Measurements from ENCODE around the gene TOMM34.
A peak's percentile ranks its signal among the peaks of the same experiment; 100 is the strongest.

Gene TOMM34

GRCh38 chr20:44928595-44928994 is 31.6 kb downstream of the TOMM34 start:
- Histone ChIP-seq H3K4me3 (ENCODE audit: low read depth, low read length) (no peak overlapping the region), H3K27me3 (ENCODE audit: control insufficient read depth, insufficient read depth, low read length) (no peaks in the 10 kb centered on the region), H3K9ac (ENCODE audit: low read depth, low read length) (no peak overlapping the region), H3K9me3 (ENCODE audit: control insufficient read depth, insufficient read depth, low read length) (no peaks in the 10 kb centered on the region), H3K4me1 (ENCODE audit: control insufficient read depth, insufficient read depth, low read length) (no peaks in the 10 kb centered on the region), H3K27ac (ENCODE audit: low read depth, low read length) (no peak overlapping the region), H3K36me3 (ENCODE audit: control insufficient read depth, insufficient read depth, low read length) (peaks cover 71% of the 10 kb centered on the region)

- H3K27me3 ChIP-seq (ENCODE audit: control insufficient read depth, insufficient read depth, low read length): no peaks in the 10 kb centered on the region
- H3K9me3 ChIP-seq (ENCODE audit: control insufficient read depth, insufficient read depth, low read length): no peaks in the 10 kb centered on the region
- H3K4me1 ChIP-seq (ENCODE audit: control insufficient read depth, insufficient read depth, low read length): no peaks in the 10 kb centered on the region
- H3K9ac ChIP-seq (ENCODE audit: low read depth, low read length): no peak overlapping the region
- H3K36me3 ChIP-seq (ENCODE audit: control insufficient read depth, insufficient read depth, low read length): peaks cover 63% of the 10 kb centered on the region
- no peak overlapping the region for H3K4me3 ChIP-seq (ENCODE audit: low read depth, low read length)
- H3K27ac ChIP-seq (ENCODE audit: low read depth, low read length): no peak overlapping the region
Measured at GRCh38 chr20:44924541-44924940, 35.7 kb downstream of the TOMM34 start.

- Histone ChIP-seq H3K27ac (ENCODE audit: low read depth, low read length) (no peak overlapping the region), H3K4me1 (ENCODE audit: control insufficient read depth, insufficient read depth, low read length) (no peaks in the 10 kb centered on the region), H3K9me3 (ENCODE audit: control insufficient read depth, insufficient read depth, low read length) (no peaks in the 10 kb centered on the region), H3K4me3 (ENCODE audit: low read depth, low read length) (no peak overlapping the region), H3K9ac (ENCODE audit: low read depth, low read length) (no peak overlapping the region), H3K36me3 (ENCODE audit: control insufficient read depth, insufficient read depth, low read length) (peaks cover 79% of the 10 kb centered on the region), H3K27me3 (ENCODE audit: control insufficient read depth, insufficient read depth, low read length) (no peaks in the 10 kb centered on the region)
Measured at GRCh38 chr20:44921447-44921846, 38.8 kb downstream of the TOMM34 start.

GRCh38 chr20:44918761-44919160 is 41.4 kb downstream of the TOMM34 start:
- peaks cover 79% of the 10 kb centered on the region for H3K36me3 ChIP-seq (ENCODE audit: control insufficient read depth, insufficient read depth, low read length)
- no peak overlapping the region for H3K9ac ChIP-seq (ENCODE audit: low read depth, low read length)
- H3K9me3 ChIP-seq (ENCODE audit: control insufficient read depth, insufficient read depth, low read length): no peaks in the 10 kb centered on the region
- H3K4me1 ChIP-seq (ENCODE audit: control insufficient read depth, insufficient read depth, low read length): no peaks in the 10 kb centered on the region
- H3K27ac ChIP-seq (ENCODE audit: low read depth, low read length): no peak overlapping the region
- H3K4me3 ChIP-seq (ENCODE audit: low read depth, low read length): no peak overlapping the region
- H3K27me3 ChIP-seq (ENCODE audit: control insufficient read depth, insufficient read depth, low read length): no peaks in the 10 kb centered on the region

- Histone ChIP-seq H3K9me3 (ENCODE audit: control insufficient read depth, insufficient read depth, low read length) (no peaks in the 10 kb centered on the region), H3K4me3 (ENCODE audit: low read depth, low read length) (no peak overlapping the region), H3K27me3 (ENCODE audit: control insufficient read depth, insufficient read depth, low read length) (no peaks in the 10 kb centered on the region), H3K4me1 (ENCODE audit: control insufficient read depth, insufficient read depth, low read length) (no peaks in the 10 kb centered on the region), H3K36me3 (ENCODE audit: control insufficient read depth, insufficient read depth, low read length) (peaks cover 80% of the 10 kb centered on the region), H3K9ac (ENCODE audit: low read depth, low read length) (no peak overlapping the region), H3K27ac (ENCODE audit: low read depth, low read length) (no peak overlapping the region)
Measured at GRCh38 chr20:44918342-44918741, 41.9 kb downstream of the TOMM34 start.

GRCh38 chr20:44917399-44917798 is 42.8 kb downstream of the TOMM34 start:
- no peak overlapping the region for H3K9ac ChIP-seq (ENCODE audit: low read depth, low read length)
- no peak overlapping the region for H3K4me3 ChIP-seq (ENCODE audit: low read depth, low read length)
- no peaks in the 10 kb centered on the region for H3K9me3 ChIP-seq (ENCODE audit: control insufficient read depth, insufficient read depth, low read length)
- H3K36me3 ChIP-seq (ENCODE audit: control insufficient read depth, insufficient read depth, low read length): peaks cover 82% of the 10 kb centered on the region
- H3K4me1 ChIP-seq (ENCODE audit: control insufficient read depth, insufficient read depth, low read length): no peaks in the 10 kb centered on the region
- H3K27me3 ChIP-seq (ENCODE audit: control insufficient read depth, insufficient read depth, low read length): no peaks in the 10 kb centered on the region
- H3K27ac ChIP-seq (ENCODE audit: low read depth, low read length): no peak overlapping the region

- Histone ChIP-seq H3K9me3 (ENCODE audit: control insufficient read depth, insufficient read depth, low read length) (no peaks in the 10 kb centered on the region), H3K9ac (ENCODE audit: low read depth, low read length) (no peak overlapping the region), H3K4me3 (ENCODE audit: low read depth, low read length) (no peak overlapping the region), H3K36me3 (ENCODE audit: control insufficient read depth, insufficient read depth, low read length) (peaks cover 80% of the 10 kb centered on the region), H3K27me3 (ENCODE audit: control insufficient read depth, insufficient read depth, low read length) (no peaks in the 10 kb centered on the region), H3K27ac (ENCODE audit: low read depth, low read length) (no peak overlapping the region), H3K4me1 (ENCODE audit: control insufficient read depth, insufficient read depth, low read length) (no peaks in the 10 kb centered on the region; the same call in 1 of the 2 replicates)
Measured at GRCh38 chr20:44916586-44916985, 43.6 kb downstream of the TOMM34 start.

GRCh38 chr20:44914924-44915323 is 45.3 kb downstream of the TOMM34 start:
- Histone ChIP-seq H3K4me3 (ENCODE audit: low read depth, low read length) (no peak overlapping the region), H3K27ac (ENCODE audit: low read depth, low read length) (no peak overlapping the region), H3K9ac (ENCODE audit: low read depth, low read length) (no peak overlapping the region)

GRCh38 chr20:44912189-44912588 is 48.0 kb downstream of the TOMM34 start:
- peaks cover 6% of the 10 kb centered on the region; the same call in 1 of the 2 replicates for H3K4me1 ChIP-seq (ENCODE audit: control insufficient read depth, insufficient read depth, low read length)
- H3K36me3 ChIP-seq (ENCODE audit: control insufficient read depth, insufficient read depth, low read length): peaks cover 61% of the 10 kb centered on the region
- H3K9ac ChIP-seq (ENCODE audit: low read depth, low read length): no peak overlapping the region
- H3K27ac ChIP-seq (ENCODE audit: low read depth, low read length): no peak overlapping the region
- H3K9me3 ChIP-seq (ENCODE audit: control insufficient read depth, insufficient read depth, low read length): no peaks in the 10 kb centered on the region
- H3K27me3 ChIP-seq (ENCODE audit: control insufficient read depth, insufficient read depth, low read length): no peaks in the 10 kb centered on the region
- no peak overlapping the region for H3K4me3 ChIP-seq (ENCODE audit: low read depth, low read length)

More at GRCh38 chr20:44914924-44915323, 45.3 kb downstream of the TOMM34 start:
- no peaks in the 10 kb centered on the region for H3K9me3 ChIP-seq (ENCODE audit: control insufficient read depth, insufficient read depth, low read length)
- no peaks in the 10 kb centered on the region for H3K27me3 ChIP-seq (ENCODE audit: control insufficient read depth, insufficient read depth, low read length)
- peaks cover 73% of the 10 kb centered on the region for H3K36me3 ChIP-seq (ENCODE audit: control insufficient read depth, insufficient read depth, low read length)
- H3K4me1 ChIP-seq (ENCODE audit: control insufficient read depth, insufficient read depth, low read length): no peaks in the 10 kb centered on the region; the same call in 1 of the 2 replicates

- H3K9ac ChIP-seq (ENCODE audit: low read depth, low read length): no peak overlapping the region; the same call in 1 of the 2 replicates
- no peaks in the 10 kb centered on the region for H3K27me3 ChIP-seq (ENCODE audit: control insufficient read depth, insufficient read depth, low read length)
- no peak overlapping the region for H3K27ac ChIP-seq (ENCODE audit: low read depth, low read length)
- peak overlapping the region; percentile 36; the same call in 1 of the 2 replicates for H3K4me3 ChIP-seq (ENCODE audit: low read depth, low read length)
- H3K9me3 ChIP-seq (ENCODE audit: control insufficient read depth, insufficient read depth, low read length): no peaks in the 10 kb centered on the region
- peaks cover 61% of the 10 kb centered on the region for H3K36me3 ChIP-seq (ENCODE audit: control insufficient read depth, insufficient read depth, low read length)
- peaks cover 6% of the 10 kb centered on the region; the same call in 1 of the 2 replicates for H3K4me1 ChIP-seq (ENCODE audit: control insufficient read depth, insufficient read depth, low read length)
Measured at GRCh38 chr20:44911264-44911921, 48.8 kb downstream of the TOMM34 start.

- H3K9me3 ChIP-seq (ENCODE audit: control insufficient read depth, insufficient read depth, low read length): no peaks in the 10 kb centered on the region
- peak overlapping the region; percentile 69 for H3K9ac ChIP-seq (ENCODE audit: low read depth, low read length)
- peak overlapping the region; percentile 83 for H3K4me3 ChIP-seq (ENCODE audit: low read depth, low read length)
- H3K27me3 ChIP-seq (ENCODE audit: control insufficient read depth, insufficient read depth, low read length): no peaks in the 10 kb centered on the region
- H3K36me3 ChIP-seq (ENCODE audit: control insufficient read depth, insufficient read depth, low read length): peaks cover 61% of the 10 kb centered on the region
- H3K4me1 ChIP-seq (ENCODE audit: control insufficient read depth, insufficient read depth, low read length): peaks cover 6% of the 10 kb centered on the region; the same call in 1 of the 2 replicates
- peak overlapping the region; percentile 82 for H3K27ac ChIP-seq (ENCODE audit: low read depth, low read length)
Measured at GRCh38 chr20:44910690-44911262, 49.4 kb downstream of the TOMM34 start.

All from HUES48 (cell line).